ENCODE data around the gene SERPINI2.

Gene SERPINI2

DNA sequence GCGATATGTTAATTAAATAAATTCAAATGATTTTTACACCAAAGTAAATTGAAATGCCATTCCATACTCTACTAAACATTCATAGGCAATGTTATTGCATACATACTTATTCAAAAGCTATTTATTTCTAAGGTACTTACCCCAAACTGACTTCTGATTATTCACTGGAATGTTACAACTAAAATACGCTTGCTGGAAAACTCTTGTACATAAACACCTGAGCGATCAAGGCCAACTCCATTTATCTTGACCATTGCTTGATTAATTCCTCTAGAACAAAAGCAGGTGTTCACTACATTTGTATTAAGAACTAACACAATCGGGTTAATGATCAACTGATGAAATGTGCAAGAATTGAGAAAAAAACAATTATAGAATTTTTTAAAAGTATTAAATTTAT lies at the start of gene SERPINI2:
SERPINI2 (minus strand) TSS at position 180 of the 400 bp plus-strand sequence. CDS start 2,208 bp downstream, outside the sequence.
- DNase-seq (ENCODE audit: low read depth, low spot score) = no peak

GRCh38 chr3:167521006-167521355 lies 47.1 kb upstream of the SERPINI2 start:
- no peak for DNase-seq (ENCODE audit: low read depth, low spot score)

DNA sequence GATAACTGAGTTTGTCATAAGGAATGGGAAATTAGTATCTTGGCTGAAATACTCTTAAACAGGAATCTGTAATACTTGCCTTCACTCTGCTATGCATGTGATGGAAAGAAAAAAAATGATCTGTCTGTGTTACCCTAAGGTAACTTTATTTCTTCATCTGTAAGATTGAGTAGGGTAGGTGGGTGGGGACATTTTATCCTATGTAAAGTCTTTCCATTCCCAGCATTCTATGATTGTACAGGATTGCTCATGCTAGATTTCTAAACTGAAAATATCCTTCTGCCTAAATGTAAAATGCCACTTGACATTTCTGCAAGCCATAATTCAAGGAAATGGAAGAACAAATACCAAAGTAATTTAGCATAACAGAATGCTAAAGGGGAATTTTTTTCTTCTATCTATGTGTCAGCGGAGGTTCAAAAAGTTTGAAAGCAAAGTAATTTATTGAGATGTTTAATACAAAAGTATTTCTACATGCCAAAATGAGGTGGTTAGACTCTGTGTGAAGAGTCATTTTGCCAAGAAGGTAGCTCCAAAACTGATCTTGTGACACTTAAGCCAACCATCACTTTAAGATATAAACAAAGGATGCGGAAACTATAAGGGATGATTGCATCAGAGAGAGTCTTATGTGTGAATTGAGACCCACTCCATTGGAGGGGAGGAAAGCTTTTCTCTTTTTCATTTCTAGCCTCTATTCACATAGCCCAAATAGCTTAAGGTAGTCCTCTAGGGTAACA lies 46.6 kb upstream of the SERPINI2 start:
- no peak for DNase-seq (ENCODE audit: low read depth, low spot score)

- DNase-seq (ENCODE audit: low read depth, low spot score) = no peak
Measured at GRCh38 chr3:167507954-167508353, 34.1 kb upstream of the SERPINI2 start.

GRCh38 chr3:167502401-167502800 lies 28.6 kb upstream of the SERPINI2 start:
- no peak for DNase-seq (ENCODE audit: low read depth, low spot score)

DNA sequence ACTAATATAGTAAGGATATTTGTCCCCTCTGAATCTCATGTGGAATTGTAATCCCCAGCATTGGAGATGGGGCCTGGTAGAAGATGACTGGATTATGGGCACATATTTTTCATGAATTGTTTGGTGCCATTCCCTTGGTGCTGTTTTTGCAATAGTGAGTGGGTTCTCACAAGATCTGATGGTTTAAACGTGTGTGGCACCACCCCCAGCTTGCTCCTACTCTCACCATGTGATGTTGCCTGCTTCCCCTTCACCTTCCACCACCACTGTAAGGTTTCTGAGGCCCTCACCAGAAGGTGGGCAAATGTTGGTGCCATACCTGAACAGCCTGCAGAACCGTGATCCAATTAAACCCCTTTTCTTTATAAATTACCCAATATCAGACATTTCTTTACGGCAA lies 28.1 kb upstream of the SERPINI2 start:
- DNase-seq (ENCODE audit: low read depth, low spot score) = no peak

- no peak for DNase-seq (ENCODE audit: low read depth, low spot score)
Measured at GRCh38 chr3:167497903-167498302, 24.1 kb upstream of the SERPINI2 start.

DNA sequence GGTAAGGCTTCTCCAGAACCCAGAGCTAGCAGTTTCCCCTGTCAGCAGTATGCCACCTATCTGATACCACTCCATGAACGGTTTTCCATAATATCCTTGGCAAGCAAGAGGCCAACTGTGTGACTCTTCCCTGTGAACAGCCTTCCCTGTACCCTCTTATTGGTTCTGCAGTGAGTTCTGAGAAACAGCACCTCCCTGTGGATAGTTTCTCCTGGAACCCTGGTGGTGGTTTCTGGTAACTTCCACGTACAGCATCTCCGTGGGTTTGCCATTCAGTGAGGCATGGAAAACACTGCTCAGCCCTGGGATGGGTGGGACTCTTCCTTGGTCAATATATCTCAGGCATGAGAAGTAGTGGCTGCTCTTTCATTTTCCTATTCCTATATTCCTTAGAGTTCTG lies 19.4 kb upstream of the SERPINI2 start:
- no peak for DNase-seq (ENCODE audit: low read depth, low spot score)

- DNase-seq (ENCODE audit: low read depth, low spot score) = no peak
Measured at GRCh38 chr3:167491621-167492020, 17.8 kb upstream of the SERPINI2 start.

- DNase-seq (ENCODE audit: low read depth, low spot score) = no peak
Measured at GRCh38 chr3:167489571-167489970, 15.7 kb upstream of the SERPINI2 start.

- no peak for DNase-seq (ENCODE audit: low read depth, low spot score)
Measured at GRCh38 chr3:167487556-167487955, 13.7 kb upstream of the SERPINI2 start.

DNA sequence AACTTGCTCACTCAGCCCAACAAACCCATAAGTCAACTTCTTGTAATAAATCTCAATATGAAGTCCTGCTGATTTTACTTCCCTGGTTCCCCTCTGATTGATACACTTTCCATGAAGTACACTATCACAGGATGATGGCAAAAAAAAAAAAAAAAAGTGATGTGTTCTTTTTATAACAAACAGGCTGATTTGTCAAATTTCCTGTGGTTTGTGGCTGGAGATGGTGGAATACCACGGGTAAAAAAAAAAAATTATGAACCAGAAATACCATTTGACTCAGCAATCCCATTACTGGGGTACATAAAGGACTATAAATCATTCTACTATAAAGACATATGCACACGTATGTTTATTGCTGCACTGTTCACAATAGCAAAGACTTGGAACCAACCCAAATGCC lies 10.7 kb upstream of the SERPINI2 start:
- DNase-seq (ENCODE audit: low read depth, low spot score) = no peak

DNA sequence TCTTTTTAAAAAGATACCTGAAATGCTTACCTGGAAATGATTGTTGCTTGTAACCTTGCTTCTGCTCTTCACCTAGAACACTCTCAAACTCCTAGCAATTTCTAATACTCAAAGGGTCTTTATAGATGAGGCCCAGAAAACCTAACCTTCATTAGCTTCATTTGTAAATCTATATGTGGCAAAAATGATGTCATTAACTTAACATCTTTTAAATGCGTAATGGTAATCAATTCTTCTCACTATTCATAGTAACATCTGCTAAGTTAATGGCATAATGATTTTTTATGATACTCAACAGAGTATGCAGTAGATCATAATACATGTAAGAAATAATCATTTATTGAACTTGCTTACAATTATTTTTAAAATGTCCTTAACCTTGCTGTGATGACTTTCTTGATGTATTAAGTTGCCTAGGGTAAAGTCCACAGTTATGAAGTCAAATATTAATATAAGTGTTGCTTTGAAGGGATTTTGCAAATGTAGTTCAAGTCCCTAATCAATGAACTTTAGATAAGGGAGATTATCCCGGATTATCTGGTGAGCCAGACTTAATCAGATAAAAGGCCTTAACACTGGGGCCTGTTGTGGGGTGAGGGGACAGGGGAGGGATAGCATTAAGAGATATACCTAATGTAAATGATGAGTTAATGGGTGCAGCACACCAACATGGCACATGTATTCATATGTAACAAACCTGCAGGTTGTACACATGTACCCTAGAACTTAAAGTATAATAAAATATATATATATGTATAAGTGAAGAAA lies 10.1 kb upstream of the SERPINI2 start:
- no peak for DNase-seq (ENCODE audit: low read depth, low spot score)

DNA sequence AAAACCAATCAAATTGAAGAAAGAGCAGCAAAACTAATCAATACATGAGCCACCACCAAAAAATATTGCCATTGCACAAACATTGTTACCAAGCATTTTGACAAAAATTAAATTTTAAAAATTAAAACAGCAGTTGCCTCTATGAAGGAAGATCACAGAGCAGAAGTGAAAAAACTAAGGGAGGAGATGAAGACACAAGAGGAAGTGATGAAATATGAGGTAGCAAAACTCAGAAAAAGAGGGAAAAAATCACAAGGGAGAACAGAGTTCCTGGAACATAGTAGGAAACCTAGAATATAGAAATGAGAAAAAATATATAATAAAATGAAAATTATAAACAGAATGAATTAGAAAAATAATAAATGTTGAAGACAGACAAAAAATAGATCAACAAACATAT lies 7.3 kb upstream of the SERPINI2 start:
- no peak for DNase-seq (ENCODE audit: low read depth, low spot score)

DNA sequence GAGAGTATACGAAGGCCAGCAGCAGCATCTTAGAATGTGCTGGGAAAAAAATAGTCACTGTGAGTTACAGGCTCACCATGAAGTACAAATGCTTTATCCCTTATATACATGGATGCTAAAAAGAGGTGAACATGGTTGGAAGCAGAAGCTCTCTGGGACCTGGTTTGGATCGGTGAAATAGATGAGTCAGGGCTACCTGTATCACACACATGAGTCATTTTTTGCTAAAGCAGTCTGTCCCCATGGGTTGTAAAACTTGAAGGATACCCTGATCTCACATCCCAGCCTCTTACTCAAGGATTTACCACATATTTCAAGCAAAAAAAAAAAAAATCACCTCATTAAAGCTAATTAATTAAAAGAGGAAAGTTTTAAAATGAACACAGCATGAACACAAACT lies 6.9 kb upstream of the SERPINI2 start:
- no peak for DNase-seq (ENCODE audit: low read depth, low spot score)

DNA sequence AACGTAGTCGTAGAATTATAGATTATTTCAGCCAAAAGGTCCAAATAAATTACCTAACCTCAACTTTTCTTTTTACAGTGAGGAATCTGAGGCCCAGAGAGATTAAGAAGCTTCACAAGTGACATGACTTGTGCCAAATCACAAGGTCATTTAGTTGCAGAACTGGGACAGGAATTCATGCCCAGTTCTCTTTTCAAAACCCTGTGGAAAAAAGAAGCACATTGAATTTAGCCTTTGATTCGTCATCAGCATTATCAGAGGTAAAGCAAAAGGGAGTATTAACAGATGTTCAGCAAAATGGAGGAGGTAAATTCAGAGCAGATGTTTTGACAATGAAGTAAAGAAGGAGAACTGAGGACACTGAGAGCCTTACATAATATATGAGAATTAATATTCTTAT lies 4.5 kb downstream of the SERPINI2 start:
- DNase-seq (ENCODE audit: low read depth, low spot score) = no peak

GRCh38 chr3:167467848-167468611 lies 5.8 kb downstream of the SERPINI2 start:
- no peak for DNase-seq (ENCODE audit: low read depth, low spot score)

DNA sequence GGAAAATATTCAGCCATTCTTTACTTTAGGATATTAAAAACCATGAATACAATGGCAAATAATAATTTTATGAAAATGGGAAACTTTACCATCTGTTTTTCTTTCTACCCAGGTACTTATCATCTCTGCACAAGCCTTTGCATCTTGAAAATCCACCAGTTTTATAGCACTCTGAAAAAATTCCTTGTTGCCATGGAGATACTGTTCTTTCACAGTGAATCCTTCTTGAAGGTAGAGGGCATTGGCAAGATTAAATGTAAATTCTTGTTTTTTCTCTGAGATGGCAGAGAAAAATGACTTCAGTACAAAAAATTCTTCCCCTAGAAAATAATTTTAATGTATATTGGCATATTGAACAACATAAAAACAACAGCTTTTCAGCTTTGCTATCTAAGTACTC lies 6.9 kb downstream of the SERPINI2 start:
- DNase-seq (ENCODE audit: low read depth, low spot score) = no peak

- DNase-seq (ENCODE audit: low read depth, low spot score) = no peak
Measured at GRCh38 chr3:167456157-167456799, 17.6 kb downstream of the SERPINI2 start.

GRCh38 chr3:167453815-167454214 lies 20.0 kb downstream of the SERPINI2 start:
- DNase-seq (ENCODE audit: low read depth, low spot score) = no peak

DNA sequence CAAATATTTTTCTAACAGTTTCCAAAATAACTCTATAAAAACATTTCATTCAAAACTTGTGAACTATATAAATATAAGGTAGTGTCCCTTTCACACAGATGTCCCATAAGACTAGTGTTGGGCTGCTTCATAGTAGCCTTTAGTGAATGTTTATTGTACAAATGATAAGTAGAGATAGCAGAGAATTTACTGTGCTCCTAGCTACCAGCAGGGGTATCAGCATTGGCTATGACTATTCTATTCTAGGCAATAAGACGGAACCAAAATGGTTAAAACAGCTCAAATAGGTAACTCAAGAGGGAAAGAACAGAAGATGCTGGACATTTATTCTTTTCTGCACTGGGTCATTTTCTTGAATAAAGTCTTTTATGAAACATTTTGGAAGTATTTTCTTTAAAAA lies 22.6 kb downstream of the SERPINI2 start:
- DNase-seq (ENCODE audit: low read depth, low spot score) = no peak

DNA sequence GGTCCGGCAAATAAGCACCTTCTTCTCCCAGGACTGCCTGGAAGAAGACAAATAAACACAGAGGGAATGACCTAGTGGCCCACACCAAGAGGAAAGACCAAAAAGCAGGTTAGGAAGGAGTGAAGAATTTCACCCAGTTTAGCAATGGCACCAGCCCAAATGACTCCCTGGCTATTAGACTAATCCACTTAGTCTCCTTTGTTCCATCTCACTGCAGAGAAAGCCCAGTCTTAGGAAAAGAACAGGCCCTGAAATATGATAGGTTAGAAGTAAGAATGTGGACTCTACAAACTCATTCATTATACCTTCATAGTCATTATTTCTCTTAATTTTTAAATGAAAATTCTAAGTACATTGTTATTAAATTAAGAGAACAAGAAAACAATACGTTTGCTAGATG lies 23.2 kb downstream of the SERPINI2 start:
- DNase-seq (ENCODE audit: low read depth, low spot score) = no peak
